Measurements from ENCODE around the gene AGPS.
"Not testable (repeated sequence)": the region's sequence is repeated elsewhere in the genome, so short reads cannot be mapped to it uniquely, and the experiment has no call there.

AGPS gene

DNA sequence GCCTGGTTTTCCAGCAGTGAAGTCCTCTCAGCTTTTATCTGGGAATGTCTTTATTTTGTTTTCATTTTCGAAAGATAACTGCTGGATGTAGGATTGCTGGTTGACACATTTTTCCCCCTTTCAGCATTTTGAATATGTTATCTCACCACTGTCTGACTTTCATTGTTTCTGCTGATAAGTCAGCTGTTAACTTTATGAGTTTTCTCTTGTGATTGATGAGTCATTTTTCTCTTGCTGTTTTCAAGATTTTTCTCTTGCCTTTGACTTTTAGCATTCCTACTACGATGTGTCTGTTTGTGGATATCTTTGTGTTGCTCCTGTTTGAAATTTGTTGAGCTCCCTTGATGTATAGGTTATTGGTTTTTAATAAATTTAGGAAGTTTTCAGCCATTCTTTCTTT, 85.5 kb downstream of the AGPS start:
- DNase-seq = no peak

- DNase-seq = no peak
Measured at GRCh38 chr2:177478907-177479306, 86.3 kb downstream of the AGPS start.

DNA sequence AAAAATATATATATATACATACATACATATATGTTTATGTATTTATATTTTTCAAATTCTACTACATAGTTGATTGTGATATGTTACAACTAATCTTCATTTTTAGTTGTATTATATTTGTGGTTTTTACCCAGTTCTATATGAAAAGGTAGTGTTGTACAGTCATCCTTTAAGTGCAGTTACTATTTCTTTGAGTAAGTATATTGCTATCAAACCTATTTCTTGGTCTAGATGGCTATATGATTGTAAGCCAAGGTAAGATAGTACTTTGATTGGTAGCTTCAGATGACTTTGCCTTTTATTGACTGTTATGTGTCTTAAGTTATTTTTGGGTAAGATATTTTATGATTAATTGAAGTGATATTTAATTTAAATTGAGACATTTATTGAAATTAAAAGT, 89.6 kb downstream of the AGPS start:
- DNase-seq = no peak

DNA sequence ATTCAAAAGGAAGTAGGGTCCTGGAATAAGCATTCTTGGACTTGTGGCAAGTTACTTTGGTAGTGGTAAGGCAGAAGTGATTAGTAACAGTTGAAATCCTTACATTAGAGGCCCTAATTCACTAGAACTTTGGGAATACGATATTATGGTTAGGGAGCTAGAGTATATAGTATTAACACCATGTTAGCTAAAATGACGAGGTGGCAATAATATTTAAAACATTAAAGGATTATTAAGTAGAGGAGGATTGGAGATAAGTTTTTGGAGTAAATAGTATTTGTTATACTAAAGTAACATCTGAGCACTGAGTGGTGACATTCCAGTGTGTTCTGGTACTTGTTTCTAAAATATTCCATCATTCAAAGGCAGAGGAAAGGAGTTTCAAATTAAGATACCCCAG, 91.0 kb downstream of the AGPS start:
- no peak for DNase-seq

GRCh38 chr2:177484180-177484795, 91.7 kb downstream of the AGPS start:
- no peak for DNase-seq

- DNase-seq = not testable (repeated sequence)
Measured at GRCh38 chr2:177485657-177486056, 93.1 kb downstream of the AGPS start.

- DNase-seq = peak; percentile 90
Measured at GRCh38 chr2:177489719-177490301, 97.2 kb downstream of the AGPS start.

DNA sequence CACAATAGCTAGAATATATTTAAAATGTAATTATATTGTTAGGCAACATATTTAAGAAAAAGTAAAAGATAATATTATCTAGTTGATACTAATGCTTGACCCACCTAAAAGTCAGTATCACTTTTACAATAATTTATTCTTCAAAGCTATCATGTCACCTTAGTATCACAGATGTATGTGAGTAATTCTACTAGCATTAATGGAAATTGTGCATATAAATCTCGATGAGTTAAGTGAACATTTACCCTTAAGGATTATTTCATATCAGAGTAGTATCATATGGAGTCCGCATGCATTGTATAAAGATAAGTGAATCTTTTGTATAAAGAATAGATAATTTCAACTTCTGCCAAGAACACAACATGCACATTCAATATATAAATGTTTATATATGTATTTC, 103.4 kb downstream of the AGPS start:
- DNase-seq = no peak

DNA sequence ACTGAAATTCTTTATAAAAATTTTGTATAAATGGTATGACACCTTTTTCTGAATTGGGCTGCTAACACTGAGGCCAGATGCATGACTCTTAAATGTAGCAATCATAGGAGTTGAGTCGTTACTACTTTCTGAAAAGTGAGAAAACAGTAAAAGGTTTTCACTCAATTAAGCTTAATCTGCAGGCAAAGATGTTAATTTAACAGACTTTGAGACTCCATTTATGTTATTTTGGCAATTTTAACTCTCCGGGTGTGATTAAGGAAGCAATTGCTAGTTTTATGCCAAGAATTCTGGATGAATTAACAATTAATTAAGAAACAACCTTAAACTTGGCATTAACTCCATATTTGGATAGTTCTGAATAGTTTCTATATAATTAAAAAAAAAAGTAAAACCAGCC, 104.3 kb downstream of the AGPS start:
- no peak for DNase-seq

- DNase-seq = no peak
Measured at GRCh38 chr2:177501186-177501585, 108.6 kb downstream of the AGPS start.

DNA sequence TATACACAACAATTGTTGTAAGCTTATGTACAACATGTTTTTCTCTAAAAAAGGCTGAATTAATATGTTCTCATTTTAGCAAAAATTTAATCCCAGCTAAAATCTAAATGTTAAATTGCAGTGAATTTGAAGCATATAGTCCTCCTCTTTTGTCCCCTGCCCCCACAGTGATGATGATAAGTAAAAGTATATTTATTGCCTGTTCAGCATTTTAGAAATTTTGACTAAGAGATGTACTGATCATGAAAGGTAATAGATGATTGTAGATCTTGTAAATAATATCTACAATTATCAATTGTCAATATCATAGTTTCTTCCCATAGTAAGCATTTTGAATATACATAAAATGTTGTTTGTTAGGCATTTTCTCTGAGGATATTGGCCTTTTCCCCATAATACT, 113.9 kb downstream of the AGPS start:
- DNase-seq = no peak

DNA sequence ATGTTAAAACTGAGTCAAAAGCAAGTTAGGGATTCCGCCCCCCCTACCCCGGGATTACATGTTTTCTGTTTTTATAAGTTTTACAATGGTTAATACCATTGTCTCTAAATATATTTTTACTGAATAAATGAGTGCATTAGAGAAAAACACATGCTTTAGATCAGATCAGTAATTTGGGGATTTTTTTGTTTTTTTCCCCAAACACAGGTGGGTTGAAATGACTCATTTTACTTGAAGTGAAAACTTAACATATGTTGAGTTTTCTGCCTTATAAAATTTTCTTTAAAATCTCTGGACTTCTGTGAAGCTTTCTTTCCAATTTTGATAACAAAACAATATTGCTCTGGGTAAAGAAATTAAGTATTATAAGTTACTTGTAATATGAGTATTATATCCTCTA, 114.4 kb downstream of the AGPS start:
- DNase-seq = no peak

DNA sequence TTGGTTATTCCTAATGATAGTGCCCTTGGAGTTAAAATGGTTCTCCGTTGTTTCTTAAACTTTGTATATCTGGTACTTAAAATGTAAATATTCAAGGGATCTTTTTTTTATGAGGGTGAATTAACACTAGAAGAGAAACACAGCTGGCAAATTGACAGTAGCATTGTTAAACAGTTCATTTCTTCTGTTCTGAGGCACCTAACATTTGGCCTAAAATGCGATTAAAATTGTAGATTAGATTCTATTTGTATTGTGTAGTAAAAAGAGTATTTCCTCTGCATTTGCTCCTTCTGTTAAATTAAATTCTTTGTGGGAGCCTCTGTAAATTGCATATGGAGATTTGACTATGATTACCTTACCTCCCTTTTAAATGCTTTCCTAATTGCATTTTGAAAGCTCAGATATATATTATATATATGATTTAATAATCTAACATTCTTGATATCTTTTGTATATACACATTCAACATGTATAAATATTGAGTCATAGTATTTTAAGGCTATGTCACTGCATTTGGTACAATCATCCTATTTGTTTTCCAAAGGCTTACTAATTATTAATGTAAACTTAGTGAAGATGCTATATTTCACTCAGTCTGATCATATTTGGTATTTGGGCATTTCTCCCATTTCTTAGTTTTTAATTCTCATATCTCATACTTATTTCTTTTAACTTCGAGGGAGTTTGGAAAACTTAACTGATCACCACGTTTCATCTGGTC, 124.4 kb downstream of the AGPS start:
- no peak for DNase-seq

DNA sequence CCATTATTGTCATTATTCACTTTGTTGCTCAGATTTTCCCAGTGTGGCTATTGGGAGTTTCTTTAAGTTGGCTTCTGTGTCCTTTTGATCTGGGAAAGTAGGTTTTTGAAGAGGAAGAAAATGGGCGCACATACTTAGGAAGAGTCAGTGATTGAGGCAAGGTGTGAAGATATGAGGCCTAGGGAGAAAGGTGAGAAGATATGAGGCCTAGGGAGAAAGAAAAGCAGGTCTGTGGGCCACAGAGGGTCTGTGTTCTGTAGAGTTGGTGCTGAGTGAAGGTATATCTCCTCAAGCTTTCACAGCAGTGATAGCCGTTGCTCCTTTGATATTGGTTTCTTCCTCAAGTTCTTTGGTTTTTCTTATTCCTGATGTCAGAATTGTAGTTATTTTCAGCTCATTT, 126.2 kb downstream of the AGPS start:
- DNase-seq = no peak

GRCh38 chr2:177519534-177520115, 127.1 kb downstream of the AGPS start:
- DNase-seq = no peak

DNA sequence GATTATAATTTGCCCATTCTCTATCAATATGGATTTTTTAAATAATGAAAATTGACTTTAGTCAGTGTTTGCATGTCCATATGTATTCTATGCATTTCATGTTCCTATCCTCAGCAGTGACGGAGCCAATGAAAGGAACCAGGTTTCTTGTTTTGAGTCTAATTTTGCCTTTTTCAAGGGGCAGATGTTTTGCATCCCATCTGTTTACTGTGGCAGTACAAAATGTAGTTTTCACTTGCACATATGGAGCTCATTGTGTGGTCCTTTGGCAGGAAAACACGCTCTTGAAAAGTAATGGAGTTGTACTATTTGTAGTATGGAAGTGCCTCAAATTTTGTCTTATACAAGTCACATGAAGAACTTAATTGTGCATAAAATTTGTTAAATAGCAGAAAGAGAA, 127.8 kb downstream of the AGPS start:
- peak; percentile 94 for DNase-seq

- no peak for DNase-seq
Measured at GRCh38 chr2:177523781-177524180, 131.2 kb downstream of the AGPS start.

- DNase-seq = no peak
Measured at GRCh38 chr2:177525351-177525924, 132.9 kb downstream of the AGPS start.

DNA sequence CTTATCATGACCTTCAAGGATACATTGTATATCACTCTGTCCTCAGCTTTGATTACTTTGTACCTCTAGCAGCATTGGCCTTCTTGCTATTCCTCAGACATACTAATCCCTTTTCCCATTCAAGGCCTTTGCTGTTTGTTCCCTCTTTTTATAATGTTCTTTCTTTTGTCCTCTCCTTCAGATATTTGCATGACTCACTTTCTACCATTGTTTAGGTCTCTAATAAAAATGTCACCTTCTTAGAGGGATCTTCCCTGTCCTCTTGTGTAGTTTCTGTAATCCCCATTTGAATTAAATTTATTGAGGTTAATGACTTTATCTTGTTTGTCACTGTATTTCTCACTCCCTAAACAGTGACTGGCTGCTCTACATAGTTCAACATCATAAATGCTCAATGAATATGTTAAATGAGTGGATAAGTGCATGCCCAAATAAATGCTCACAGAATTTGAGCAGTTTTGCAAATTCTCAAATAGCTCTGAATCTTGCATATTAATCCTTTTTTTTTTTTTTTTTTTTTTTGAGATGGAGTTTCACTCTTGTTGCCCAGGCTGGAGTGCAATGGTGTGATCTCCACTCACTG, 135.9 kb downstream of the AGPS start:
- DNase-seq = no peak

DNA sequence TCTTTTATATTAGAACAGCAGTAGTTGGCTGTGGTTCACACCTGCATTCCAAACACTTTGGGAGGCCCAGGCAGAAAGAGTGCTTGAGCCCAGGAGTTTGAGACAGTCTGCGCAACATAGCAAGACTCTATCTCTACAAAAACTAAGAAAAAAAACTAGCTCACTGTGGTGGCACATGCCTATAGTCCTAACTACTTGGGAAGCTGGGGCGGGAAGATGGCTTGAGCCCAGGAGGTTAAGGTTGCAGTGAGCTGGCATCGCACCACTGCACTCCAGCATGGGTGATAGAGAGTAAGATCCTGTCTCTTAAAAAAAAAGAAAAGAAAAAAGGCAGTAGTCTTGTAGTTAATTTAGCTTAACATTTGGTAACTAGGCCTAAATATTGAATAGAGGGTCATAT, 136.6 kb downstream of the AGPS start:
- no peak for DNase-seq

- DNase-seq = peak; percentile 69
Measured at GRCh38 chr2:177530561-177530960, 138.0 kb downstream of the AGPS start.

GRCh38 chr2:177531706-177532105, 139.1 kb downstream of the AGPS start:
- DNase-seq = no peak

DNA sequence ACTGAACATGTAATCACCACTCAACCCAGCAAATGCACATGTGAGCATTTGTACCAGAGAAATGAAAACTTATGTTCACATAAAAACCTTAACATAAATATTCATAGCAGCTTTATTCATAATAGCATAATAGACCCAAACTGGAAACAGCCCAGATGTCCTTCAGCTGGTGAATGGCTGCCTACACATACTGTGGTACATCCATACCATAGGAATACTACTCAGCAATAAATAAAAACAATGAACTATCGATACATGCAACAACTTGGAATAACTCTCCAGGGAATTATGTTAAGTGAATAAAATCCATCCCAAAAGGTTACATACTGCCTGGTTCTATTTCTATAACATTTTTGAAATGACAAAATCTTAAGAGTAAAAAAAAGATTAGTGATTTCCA, 140.0 kb downstream of the AGPS start:
- no peak for DNase-seq
